ENCODE measurements around the gene CALN1. TPM values are rescaled to one million over a fixed set of nuclear protein-coding genes. Genes with fewer than 3 reads are reported as not detected.
"Not testable (repeated sequence)": the region's sequence is repeated elsewhere in the genome, so short reads cannot be mapped to it uniquely, and the experiment has no call there.

The CALN1 gene
- polyA plus RNA-seq, 4 donors: under 0.01 to 0.07 (median 0.06) TPM; not detected in 1

GRCh38 chr7:72213081-72213480, 199.1 kb downstream of the CALN1 start:
- Histone ChIP-seq H3K4me1 (ENCODE audit: control insufficient read depth in 3 of 3, insufficient read depth in 2 of 3, low read depth in 1 of 3, low read length in 2 of 3) (no peaks in the 10 kb centered on the region), H3K4me3 (ENCODE audit: low read depth in 1 of 3, low read length in 3 of 3) (no peak overlapping the region), H3K27me3 (ENCODE audit: control insufficient read depth in 3 of 3, insufficient read depth in 3 of 3, low read length in 3 of 3) (no peaks in the 10 kb centered on the region), H3K9me3 (ENCODE audit: control insufficient read depth in 2 of 2, insufficient read depth in 1 of 2, low read depth in 1 of 2, low read length in 1 of 2) (no peaks in the 10 kb centered on the region), H3K36me3 (ENCODE audit: control insufficient read depth in 3 of 3, insufficient read depth in 2 of 3, low read depth in 1 of 3, low read length in 3 of 3) (no peaks in the 10 kb centered on the region), H3K27ac (ENCODE audit: low read depth in 1 of 3, low read length in 2 of 3) (no peak overlapping the region)
- DNase-seq: no peak
- no peak for FAIRE-seq
- WGBS, 3 donors: 81 to 90% (median 88%) methylated on average over 7 of the region's 7 CpGs

- 81 to 95% (median 86%) methylated on average over 3 of the region's 3 CpGs for WGBS, 3 donors
Measured at GRCh38 chr7:72211175-72211574, 201.0 kb downstream of the CALN1 start.

GRCh38 chr7:72209006-72209405, 203.1 kb downstream of the CALN1 start:
- not testable (repeated sequence) for FAIRE-seq; H3K9me3 ChIP-seq (ENCODE audit: control insufficient read depth in 2 of 2, insufficient read depth in 1 of 2, low read depth in 1 of 2, low read length in 1 of 2); H3K27me3 ChIP-seq (ENCODE audit: control insufficient read depth in 3 of 3, insufficient read depth in 3 of 3, low read length in 3 of 3); H3K4me3 ChIP-seq (ENCODE audit: low read depth in 1 of 3, low read length in 3 of 3); H3K4me1 ChIP-seq (ENCODE audit: control insufficient read depth in 3 of 3, insufficient read depth in 2 of 3, low read depth in 1 of 3, low read length in 2 of 3); DNase-seq; H3K27ac ChIP-seq (ENCODE audit: low read depth in 1 of 3, low read length in 2 of 3); H3K36me3 ChIP-seq (ENCODE audit: control insufficient read depth in 3 of 3, insufficient read depth in 2 of 3, low read depth in 1 of 3, low read length in 3 of 3)

More at GRCh38 chr7:72211175-72211574, 201.0 kb downstream of the CALN1 start:
- H3K9me3 ChIP-seq (ENCODE audit: control insufficient read depth in 2 of 2, insufficient read depth in 1 of 2, low read depth in 1 of 2, low read length in 1 of 2): no peaks in the 10 kb centered on the region
- H3K27ac ChIP-seq (ENCODE audit: low read depth in 1 of 3, low read length in 2 of 3): no peak overlapping the region
- no peaks in the 10 kb centered on the region for H3K36me3 ChIP-seq (ENCODE audit: control insufficient read depth in 3 of 3, insufficient read depth in 2 of 3, low read depth in 1 of 3, low read length in 3 of 3)
- DNase-seq (no peak), FAIRE-seq (no peak)
- H3K4me3 ChIP-seq (ENCODE audit: low read depth in 1 of 3, low read length in 3 of 3): no peak overlapping the region
- no peaks in the 10 kb centered on the region for H3K27me3 ChIP-seq (ENCODE audit: control insufficient read depth in 3 of 3, insufficient read depth in 3 of 3, low read length in 3 of 3)
- H3K4me1 ChIP-seq (ENCODE audit: control insufficient read depth in 3 of 3, insufficient read depth in 2 of 3, low read depth in 1 of 3, low read length in 2 of 3): no peaks in the 10 kb centered on the region

- FAIRE-seq: no peak
- H3K27ac ChIP-seq (ENCODE audit: low read depth in 1 of 3, low read length in 2 of 3): no peak overlapping the region
- no peaks in the 10 kb centered on the region for H3K36me3 ChIP-seq (ENCODE audit: control insufficient read depth in 3 of 3, insufficient read depth in 2 of 3, low read depth in 1 of 3, low read length in 3 of 3)
- H3K4me1 ChIP-seq (ENCODE audit: control insufficient read depth in 3 of 3, insufficient read depth in 2 of 3, low read depth in 1 of 3, low read length in 2 of 3): no peaks in the 10 kb centered on the region
- H3K27me3 ChIP-seq (ENCODE audit: control insufficient read depth in 3 of 3, insufficient read depth in 3 of 3, low read length in 3 of 3): no peaks in the 10 kb centered on the region
- 88 to 91% (median 90%) methylated on average over 9 of the region's 9 CpGs for WGBS, 3 donors
- no peak overlapping the region for H3K4me3 ChIP-seq (ENCODE audit: low read depth in 1 of 3, low read length in 3 of 3)
- no peak for DNase-seq
- no peaks in the 10 kb centered on the region for H3K9me3 ChIP-seq (ENCODE audit: control insufficient read depth in 2 of 2, insufficient read depth in 1 of 2, low read depth in 1 of 2, low read length in 1 of 2)
Measured at GRCh38 chr7:72196176-72196575, 216.0 kb downstream of the CALN1 start.

- no peak overlapping the region for H3K4me3 ChIP-seq (ENCODE audit: low read depth in 1 of 3, low read length in 3 of 3)
- H3K36me3 ChIP-seq (ENCODE audit: control insufficient read depth in 3 of 3, insufficient read depth in 2 of 3, low read depth in 1 of 3, low read length in 3 of 3): no peaks in the 10 kb centered on the region
- H3K4me1 ChIP-seq (ENCODE audit: control insufficient read depth in 3 of 3, insufficient read depth in 2 of 3, low read depth in 1 of 3, low read length in 2 of 3): no peaks in the 10 kb centered on the region
- FAIRE-seq: no peak
- no peaks in the 10 kb centered on the region for H3K9me3 ChIP-seq (ENCODE audit: control insufficient read depth in 2 of 2, insufficient read depth in 1 of 2, low read depth in 1 of 2, low read length in 1 of 2)
- no peaks in the 10 kb centered on the region for H3K27me3 ChIP-seq (ENCODE audit: control insufficient read depth in 3 of 3, insufficient read depth in 3 of 3, low read length in 3 of 3)
- H3K27ac ChIP-seq (ENCODE audit: low read depth in 1 of 3, low read length in 2 of 3): no peak overlapping the region
- 88 to 95% (median 91%) methylated on average over 10 of the region's 10 CpGs for WGBS, 3 donors
- no peak for DNase-seq
Measured at GRCh38 chr7:72190919-72191318, 221.2 kb downstream of the CALN1 start.

- no peak for FAIRE-seq
Measured at GRCh38 chr7:72190146-72190545, 222.0 kb downstream of the CALN1 start.

GRCh38 chr7:72187179-72187578, 225.0 kb downstream of the CALN1 start:
- DNase-seq (no peak), FAIRE-seq (no peak)
- Histone ChIP-seq H3K9me3 (ENCODE audit: control insufficient read depth in 2 of 2, insufficient read depth in 1 of 2, low read depth in 1 of 2, low read length in 1 of 2) (no peaks in the 10 kb centered on the region), H3K27ac (ENCODE audit: low read depth in 1 of 3, low read length in 2 of 3) (no peak overlapping the region), H3K27me3 (ENCODE audit: control insufficient read depth in 3 of 3, insufficient read depth in 3 of 3, low read length in 3 of 3) (no peaks in the 10 kb centered on the region), H3K36me3 (ENCODE audit: control insufficient read depth in 3 of 3, insufficient read depth in 2 of 3, low read depth in 1 of 3, low read length in 3 of 3) (no peaks in the 10 kb centered on the region), H3K4me1 (ENCODE audit: control insufficient read depth in 3 of 3, insufficient read depth in 2 of 3, low read depth in 1 of 3, low read length in 2 of 3) (no peaks in the 10 kb centered on the region), H3K4me3 (ENCODE audit: low read depth in 1 of 3, low read length in 3 of 3) (no peak overlapping the region)
- 85 to 95% (median 92%) methylated on average over 4 of the region's 4 CpGs for WGBS, 3 donors

More at GRCh38 chr7:72190146-72190545, 222.0 kb downstream of the CALN1 start:
- Histone ChIP-seq H3K36me3 (ENCODE audit: control insufficient read depth in 3 of 3, insufficient read depth in 2 of 3, low read depth in 1 of 3, low read length in 3 of 3) (no peaks in the 10 kb centered on the region), H3K4me3 (ENCODE audit: low read depth in 1 of 3, low read length in 3 of 3) (no peak overlapping the region), H3K27ac (ENCODE audit: low read depth in 1 of 3, low read length in 2 of 3) (no peak overlapping the region), H3K9me3 (ENCODE audit: control insufficient read depth in 2 of 2, insufficient read depth in 1 of 2, low read depth in 1 of 2, low read length in 1 of 2) (no peaks in the 10 kb centered on the region), H3K4me1 (ENCODE audit: control insufficient read depth in 3 of 3, insufficient read depth in 2 of 3, low read depth in 1 of 3, low read length in 2 of 3) (no peaks in the 10 kb centered on the region), H3K27me3 (ENCODE audit: control insufficient read depth in 3 of 3, insufficient read depth in 3 of 3, low read length in 3 of 3) (no peaks in the 10 kb centered on the region)
- 86 to 91% (median 90%) methylated on average over 8 of the region's 8 CpGs for WGBS, 3 donors
- no peak for DNase-seq

GRCh38 chr7:72183835-72184234, 228.3 kb downstream of the CALN1 start:
- no peak overlapping the region for H3K27ac ChIP-seq (ENCODE audit: low read depth in 1 of 3, low read length in 2 of 3)
- 78 to 82% (median 79%) methylated on average over 9 of the region's 9 CpGs for WGBS, 3 donors
- FAIRE-seq (no peak), DNase-seq (peak in 1 of 2 donors; percentile 6)
- no peak overlapping the region for H3K4me3 ChIP-seq (ENCODE audit: low read depth in 1 of 3, low read length in 3 of 3)
- no peaks in the 10 kb centered on the region for H3K9me3 ChIP-seq (ENCODE audit: control insufficient read depth in 2 of 2, insufficient read depth in 1 of 2, low read depth in 1 of 2, low read length in 1 of 2)
- no peaks in the 10 kb centered on the region for H3K27me3 ChIP-seq (ENCODE audit: control insufficient read depth in 3 of 3, insufficient read depth in 3 of 3, low read length in 3 of 3)
- H3K36me3 ChIP-seq (ENCODE audit: control insufficient read depth in 3 of 3, insufficient read depth in 2 of 3, low read depth in 1 of 3, low read length in 3 of 3): no peaks in the 10 kb centered on the region
- no peaks in the 10 kb centered on the region for H3K4me1 ChIP-seq (ENCODE audit: control insufficient read depth in 3 of 3, insufficient read depth in 2 of 3, low read depth in 1 of 3, low read length in 2 of 3)

GRCh38 chr7:72182036-72182435, 230.1 kb downstream of the CALN1 start:
- H3K4me3 ChIP-seq (ENCODE audit: low read depth in 1 of 3, low read length in 3 of 3): no peak overlapping the region
- no peak for FAIRE-seq
- WGBS, 3 donors: 85 to 94% (median 93%) methylated on average over 4 of the region's 4 CpGs
- H3K27me3 ChIP-seq (ENCODE audit: control insufficient read depth in 3 of 3, insufficient read depth in 3 of 3, low read length in 3 of 3): no peaks in the 10 kb centered on the region
- peaks cover 0 to 2% of the 10 kb centered on the region in 2 donors for H3K9me3 ChIP-seq (ENCODE audit: control insufficient read depth in 2 of 2, insufficient read depth in 1 of 2, low read depth in 1 of 2, low read length in 1 of 2)
- H3K36me3 ChIP-seq (ENCODE audit: control insufficient read depth in 3 of 3, insufficient read depth in 2 of 3, low read depth in 1 of 3, low read length in 3 of 3): no peaks in the 10 kb centered on the region
- no peak for DNase-seq
- no peaks in the 10 kb centered on the region for H3K4me1 ChIP-seq (ENCODE audit: control insufficient read depth in 3 of 3, insufficient read depth in 2 of 3, low read depth in 1 of 3, low read length in 2 of 3)
- no peak overlapping the region for H3K27ac ChIP-seq (ENCODE audit: low read depth in 1 of 3, low read length in 2 of 3)
